Omental fat pad (tissue), 4 donors: ENCODE measurements around the gene TSFM. TPM values are rescaled to one million over a fixed set of nuclear protein-coding genes. Genes with fewer than 3 reads are reported as not detected.

Experiments
- ATAC-seq: fragments of 150-250 bp; one replicate; pipeline ENCODE4 v1.9.1; 2016; ENCODE audit warnings: mild to moderate bottlenecking, moderate library complexity; ENCODE audit not compliant: low FRiP score
- DNase-seq: peaks from one replicate; pipeline ENCODE4 v3.0.0-alpha.2; 2019; ENCODE audit warnings: low spot score
- CTCF ChIP-seq, 3 donors: fragments of 450-650 bp; IDR thresholded peaks; one replicate each; pipeline ENCODE4 v1.5.1; 2016 to 2017; ENCODE audit warnings: antibody characterized with exemption in 3 of 3, mild to moderate bottlenecking in 3 of 3, moderate library complexity in 2 of 3
- total RNA-seq, 4 donors: library from RNA; depleted of rRNA; stranded (reverse); fragments of >200 nt; gene quantifications; one replicate each; pipeline ENCODE4 v1.1.0, GENCODE V29; 2016

TSFM gene
- total RNA-seq, 4 donors from 2014 or later = 20.2 to 36.6 (median 25.6) TPM

DNA sequence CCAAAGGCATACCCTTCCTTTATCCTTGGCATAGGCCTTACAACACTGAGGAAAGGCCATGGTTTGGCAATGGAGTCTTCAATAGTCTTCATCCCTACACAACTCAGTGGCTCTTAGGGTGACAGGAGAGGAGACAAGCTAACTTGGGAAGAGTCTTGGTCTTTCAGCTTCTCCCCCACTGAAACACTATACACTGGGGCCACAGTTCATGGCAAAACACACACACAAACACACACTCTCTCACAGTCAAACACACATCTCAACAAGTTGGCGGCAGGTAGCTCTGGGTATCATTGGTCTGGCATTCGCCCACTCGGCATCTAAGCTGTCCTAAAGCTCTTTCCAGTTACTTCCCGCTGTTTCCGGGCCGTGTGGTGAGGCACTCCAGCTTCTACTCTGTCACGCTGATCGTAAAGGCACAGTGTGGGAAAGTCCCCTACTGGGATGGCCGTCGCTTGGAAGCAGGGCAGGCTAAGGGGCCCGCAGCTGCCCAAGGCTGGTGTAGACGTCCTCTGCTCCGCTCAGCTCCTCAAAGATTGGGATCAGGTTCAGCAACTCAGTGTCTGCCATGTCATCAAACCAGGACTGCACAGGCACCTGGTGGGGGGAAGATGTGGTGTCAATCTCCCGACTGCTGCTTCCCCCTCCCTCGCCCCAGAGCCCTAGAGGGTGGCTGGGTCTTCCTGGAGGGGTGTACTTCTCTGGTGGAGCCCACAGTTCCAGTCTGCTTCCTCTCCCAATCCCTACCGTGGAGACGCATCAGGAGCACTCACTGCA is 40.7 kb downstream of the TSFM start:
- DNase-seq (no peak), ATAC-seq (no peak)
- TF ChIP-seq CTCF (IDR thresholded peaks at IDR 0.05) = no peak

DNA sequence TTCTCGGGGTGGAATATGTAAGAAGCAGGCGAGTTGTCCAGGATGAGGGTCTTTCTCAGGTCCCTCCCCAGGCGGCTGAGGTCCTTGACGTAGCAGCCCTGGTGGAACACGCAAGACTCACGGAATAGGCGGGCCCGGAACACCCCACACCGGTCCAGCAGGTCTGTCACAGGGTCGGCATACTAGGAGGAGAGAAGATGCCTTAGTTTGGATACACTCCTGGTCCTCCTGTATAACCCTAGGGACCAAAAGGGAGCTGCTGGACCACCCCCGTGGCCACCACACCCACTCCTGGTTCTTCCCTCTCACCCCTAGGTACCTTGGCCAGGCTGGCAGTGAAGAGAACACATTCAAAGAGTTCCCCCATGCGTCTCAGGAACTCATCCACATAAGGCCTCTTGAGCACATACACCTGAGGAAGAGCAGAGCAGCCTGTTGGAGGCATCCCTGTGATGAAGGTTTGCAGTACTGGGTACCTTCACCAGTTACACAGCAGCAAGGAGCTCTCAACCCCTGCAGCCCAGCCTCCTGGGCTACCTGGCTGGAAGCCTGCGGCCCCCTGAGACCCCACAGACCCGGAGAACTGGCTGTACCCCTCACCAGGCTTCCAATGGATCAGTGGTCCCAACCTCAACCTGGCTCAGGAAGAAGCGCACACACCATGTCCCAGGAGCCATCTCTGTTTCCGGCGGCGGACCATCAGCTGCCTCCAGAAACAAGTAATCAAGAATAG is 41.5 kb downstream of the TSFM start:
- TF ChIP-seq CTCF (IDR thresholded peaks at IDR 0.05) = no peak
- DNase-seq = no peak
- ATAC-seq = no peak

DNA sequence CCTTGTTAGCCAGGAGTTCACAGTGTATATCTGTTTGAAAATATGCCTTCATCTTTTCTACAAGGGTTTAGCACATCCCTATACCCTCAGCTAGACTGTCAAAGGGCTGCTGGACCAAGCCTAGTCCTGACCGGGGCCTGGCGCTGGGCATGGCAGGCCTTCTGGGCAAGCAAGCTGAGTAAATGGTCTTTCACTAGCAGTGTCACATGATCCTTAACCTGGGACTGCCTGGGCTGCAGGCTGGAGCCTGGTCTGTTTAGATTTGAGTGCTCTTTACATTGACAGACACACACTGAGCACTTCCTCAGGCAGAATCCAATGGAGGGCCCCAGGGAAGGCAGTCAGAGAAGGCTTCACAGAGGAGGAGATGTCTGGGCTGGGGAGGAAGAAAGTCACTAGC is 42.9 kb downstream of the TSFM start:
- TF ChIP-seq CTCF (IDR thresholded peaks at IDR 0.05) = no peak
- ATAC-seq (no peak), DNase-seq (no peak)

DNA sequence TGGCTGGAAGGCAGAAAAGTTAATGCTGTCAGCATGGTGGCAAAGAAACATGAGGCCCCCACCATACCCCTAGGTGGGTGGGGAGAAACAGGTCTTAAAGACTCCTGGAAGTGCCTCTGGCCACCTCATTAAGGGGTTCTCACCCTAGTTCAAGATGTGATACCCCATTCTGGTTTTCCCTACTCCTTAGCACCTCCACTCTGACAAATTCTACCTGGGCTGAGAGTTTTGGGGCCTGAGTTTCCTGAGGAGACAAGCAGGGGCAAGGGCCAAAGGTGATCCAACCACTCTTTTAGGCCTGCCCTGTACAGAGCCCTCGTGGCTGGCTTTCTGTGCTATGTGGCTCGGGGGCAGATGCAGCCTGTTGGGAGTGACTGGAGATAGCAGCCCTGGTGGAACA is 43.8 kb downstream of the TSFM start:
- TF ChIP-seq CTCF (IDR thresholded peaks at IDR 0.05) = no peak
- DNase-seq (no peak), ATAC-seq (no peak)

DNA sequence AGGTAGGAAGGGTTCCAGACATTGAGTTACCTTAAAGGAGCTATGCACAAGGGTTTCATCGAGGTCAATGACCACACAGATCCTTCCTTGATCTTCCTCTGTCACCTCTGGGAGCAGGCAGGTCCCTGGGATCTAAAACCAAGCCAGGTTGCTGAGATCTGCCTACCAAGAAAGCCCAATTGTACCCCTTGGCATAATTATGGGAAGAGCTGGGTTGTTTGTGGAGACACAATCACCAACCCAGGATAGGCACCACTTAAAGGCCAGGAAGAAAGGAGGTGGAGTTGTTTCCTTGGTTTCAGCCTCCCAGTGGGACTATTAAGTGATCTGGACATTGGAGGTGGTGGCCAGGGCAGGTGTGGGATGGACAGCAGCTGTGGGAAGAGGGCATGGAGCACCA is 44.4 kb downstream of the TSFM start:
- no peak for ATAC-seq
- DNase-seq = no peak
- no peak for TF ChIP-seq CTCF (IDR thresholded peaks at IDR 0.05)

DNA sequence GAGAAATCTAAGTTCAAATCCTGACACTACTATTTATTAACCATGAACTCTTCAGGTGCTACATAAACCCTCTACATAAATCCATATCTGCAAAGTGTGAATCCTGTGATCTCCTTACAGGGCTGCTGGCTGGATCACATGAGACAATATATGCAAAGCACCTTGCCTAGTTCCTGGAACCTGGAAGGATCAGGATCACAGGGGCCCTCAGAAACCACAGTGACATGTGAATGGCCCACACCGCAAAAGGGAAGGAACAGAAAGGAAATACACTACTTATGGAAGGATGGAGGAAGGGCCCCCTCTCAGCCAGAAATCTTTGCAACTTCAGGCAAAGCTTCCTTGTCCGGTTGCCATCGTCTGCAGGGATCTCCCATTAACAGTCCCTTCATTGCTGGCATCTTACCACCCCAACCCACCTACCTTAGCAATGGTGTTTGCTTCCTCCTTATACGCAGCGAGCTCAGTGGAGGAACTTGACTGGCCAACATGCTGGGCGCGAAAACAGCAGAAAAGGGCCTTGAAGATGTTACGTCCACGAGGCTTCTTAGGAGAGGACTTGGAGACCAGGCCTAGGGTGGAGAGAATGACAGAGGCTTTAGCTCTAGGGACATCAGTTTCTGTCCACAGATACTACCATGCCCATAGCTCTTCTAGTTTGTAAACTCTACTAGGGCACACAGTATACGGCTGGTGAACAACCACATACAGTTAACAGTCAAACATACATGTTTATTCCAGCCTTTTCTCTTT is 46.6 kb downstream of the TSFM start:
- DNase-seq (no peak), ATAC-seq (no peak)
- no peak for TF ChIP-seq CTCF (IDR thresholded peaks at IDR 0.05)
